ENCODE measurements around the gene TARS3.

Gene TARS3

DNA sequence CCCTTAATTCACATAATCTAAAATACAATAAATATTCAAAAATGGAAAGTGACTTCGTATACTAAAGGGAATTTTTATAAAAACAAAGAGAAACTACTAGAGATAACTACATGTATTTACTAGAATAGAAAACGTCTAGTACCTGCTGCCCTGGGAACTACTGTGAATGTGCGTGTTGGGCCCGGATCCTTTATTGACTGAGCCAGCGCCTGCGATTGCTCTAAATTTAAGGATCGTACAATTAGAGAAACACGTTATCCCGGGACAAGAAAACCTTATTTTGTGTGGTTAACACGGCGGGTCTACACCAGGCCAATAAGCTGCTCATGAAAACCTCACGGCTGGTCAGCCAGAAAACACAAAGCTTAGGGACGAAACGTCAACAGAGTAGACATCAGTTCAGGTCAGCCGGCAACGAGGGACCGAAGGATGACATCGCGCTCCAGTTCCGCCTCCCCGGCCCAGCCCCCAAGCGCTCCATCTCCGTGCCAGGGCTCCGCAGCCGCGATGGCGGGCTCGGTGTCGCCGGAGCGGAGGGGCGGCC is 72.6 kb downstream of the TARS3 start:
- TF ChIP-seq CTCF (IDR thresholded peaks at IDR 0.05; ENCODE audit: borderline replicate concordance, extremely low read depth, low read length, poor library complexity, severe bottlenecking) (no peak), EZH2 (IDR thresholded peaks at IDR 0.05; ENCODE audit: borderline replicate concordance, low read depth, low read length, severe bottlenecking) (no peak)
- DNase-seq = no peak
- H3K4me2 ChIP-seq (ENCODE audit: insufficient read depth, low read length) = peak overlapping the region; percentile 88
- H3K27me3 ChIP-seq (ENCODE audit: insufficient read depth, low read length, poor library complexity) = no peaks in the 10 kb centered on the region
- H2AFZ ChIP-seq (ENCODE audit: low read depth, low read length) = peak overlapping the region; percentile 92
- H4K20me1 ChIP-seq (ENCODE audit: insufficient read depth, low read length) = peaks cover 22% of the 10 kb centered on the region; the same call in 1 of the 2 replicates
- peaks cover 62% of the 10 kb centered on the region for H3K79me2 ChIP-seq (ENCODE audit: insufficient read depth, low read length)
- peak; percentile 54 for ATAC-seq (ENCODE audit: insufficient read depth, low read depth)
- peaks cover 49% of the 10 kb centered on the region for H3K4me1 ChIP-seq (ENCODE audit: insufficient read depth, low read length)
- peak overlapping the region; percentile 92 to 93 for H3K4me3 ChIP-seq (ENCODE audit: low read depth in 1 of 2, low read length in 2 of 2)
- peak overlapping the region; percentile 91 for H3K9ac ChIP-seq (ENCODE audit: low read depth, low read length)
- no peaks in the 10 kb centered on the region for H3K9me3 ChIP-seq (ENCODE audit: insufficient read depth, low read length, severe bottlenecking)
- H3K36me3 ChIP-seq (ENCODE audit: insufficient read depth, low read length) = peaks cover 34% of the 10 kb centered on the region
- peak overlapping the region; percentile 83 for H3K27ac ChIP-seq (ENCODE audit: low read length)

DNA sequence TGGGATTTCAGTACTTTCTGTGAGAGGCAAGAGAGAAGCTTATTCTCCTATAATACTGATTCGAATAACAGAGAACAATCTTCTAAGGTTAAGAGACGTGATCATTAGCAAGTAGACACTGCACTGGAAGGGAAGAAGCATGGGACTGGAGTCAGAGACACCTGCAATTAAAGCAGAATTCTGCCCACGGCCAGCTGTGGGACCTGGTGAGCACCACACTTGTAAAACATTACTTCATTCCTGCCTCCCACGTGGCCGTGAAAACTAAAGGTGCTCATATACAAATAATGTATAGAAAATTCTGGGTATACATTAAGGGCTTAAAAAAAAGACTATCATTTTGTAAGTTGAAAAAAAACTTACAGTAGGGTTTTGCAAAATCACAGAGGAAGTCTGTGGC is 74.1 kb downstream of the TARS3 start:
- H3K9ac ChIP-seq (ENCODE audit: low read depth, low read length) = peak overlapping the region; percentile 91; the same call in 1 of the 2 replicates
- H2AFZ ChIP-seq (ENCODE audit: low read depth, low read length) = no peak overlapping the region
- DNase-seq = no peak
- no peaks in the 10 kb centered on the region for H3K9me3 ChIP-seq (ENCODE audit: insufficient read depth, low read length, severe bottlenecking)
- H3K27me3 ChIP-seq (ENCODE audit: insufficient read depth, low read length, poor library complexity) = no peaks in the 10 kb centered on the region
- peak overlapping the region; percentile 88 for H3K4me2 ChIP-seq (ENCODE audit: insufficient read depth, low read length)
- H3K4me1 ChIP-seq (ENCODE audit: insufficient read depth, low read length) = peaks cover 49% of the 10 kb centered on the region
- H3K27ac ChIP-seq (ENCODE audit: low read length) = no peak overlapping the region
- peaks cover 48% of the 10 kb centered on the region for H3K36me3 ChIP-seq (ENCODE audit: insufficient read depth, low read length)
- H4K20me1 ChIP-seq (ENCODE audit: insufficient read depth, low read length) = peaks cover 27% of the 10 kb centered on the region; the same call in 1 of the 2 replicates
- no peak for TF ChIP-seq CTCF (IDR thresholded peaks at IDR 0.05; ENCODE audit: borderline replicate concordance, extremely low read depth, low read length, poor library complexity, severe bottlenecking)
- no peak for TF ChIP-seq EZH2 (IDR thresholded peaks at IDR 0.05; ENCODE audit: borderline replicate concordance, low read depth, low read length, severe bottlenecking)
- ATAC-seq (ENCODE audit: insufficient read depth, low read depth) = no peak
- H3K79me2 ChIP-seq (ENCODE audit: insufficient read depth, low read length) = peaks cover 74% of the 10 kb centered on the region
- H3K4me3 ChIP-seq (ENCODE audit: low read depth in 1 of 2, low read length in 2 of 2) = peak overlapping the region in 1 of 2 experiments; percentile 92; a peak in 1 of 4 replicates

DNA sequence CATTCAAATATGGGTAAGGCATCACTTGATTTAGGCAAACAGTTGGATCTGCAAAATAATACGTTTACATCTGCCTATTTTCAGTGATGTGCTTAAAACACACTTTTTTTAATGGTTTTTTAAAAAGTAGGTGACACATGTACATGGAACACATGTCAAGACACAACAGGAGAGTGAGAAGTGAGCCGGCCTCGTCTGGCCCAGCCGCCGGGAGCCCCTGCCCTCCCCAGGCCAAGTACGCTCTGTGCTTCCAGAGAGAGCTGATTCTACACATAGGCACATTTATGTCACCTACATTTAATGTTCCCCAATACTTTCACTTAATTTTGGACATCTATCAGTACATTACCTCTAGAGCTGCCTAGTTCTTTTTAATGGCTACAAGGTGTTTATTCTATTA is 75.9 kb downstream of the TARS3 start:
- Histone ChIP-seq H3K4me2 (ENCODE audit: insufficient read depth, low read length) (no peak overlapping the region), H3K36me3 (ENCODE audit: insufficient read depth, low read length) (peaks cover 65% of the 10 kb centered on the region)

More for the DNA sequence above, 75.9 kb downstream of the TARS3 start:
- no peak for TF ChIP-seq EZH2 (IDR thresholded peaks at IDR 0.05; ENCODE audit: borderline replicate concordance, low read depth, low read length, severe bottlenecking)
- TF ChIP-seq CTCF (IDR thresholded peaks at IDR 0.05; ENCODE audit: borderline replicate concordance, extremely low read depth, low read length, poor library complexity, severe bottlenecking) = no peak
- H3K79me2 ChIP-seq (ENCODE audit: insufficient read depth, low read length) = peaks cover 79% of the 10 kb centered on the region
- no peak overlapping the region for H2AFZ ChIP-seq (ENCODE audit: low read depth, low read length)
- no peak overlapping the region for H3K4me3 ChIP-seq (ENCODE audit: low read depth in 1 of 2, low read length in 2 of 2)
- H3K27me3 ChIP-seq (ENCODE audit: insufficient read depth, low read length, poor library complexity) = no peaks in the 10 kb centered on the region
- peaks cover 44% of the 10 kb centered on the region for H3K4me1 ChIP-seq (ENCODE audit: insufficient read depth, low read length)
- ATAC-seq (ENCODE audit: insufficient read depth, low read depth) (no peak), DNase-seq (no peak)
- no peak overlapping the region for H3K9ac ChIP-seq (ENCODE audit: low read depth, low read length)
- H3K9me3 ChIP-seq (ENCODE audit: insufficient read depth, low read length, severe bottlenecking) = no peaks in the 10 kb centered on the region
- H3K27ac ChIP-seq (ENCODE audit: low read length) = no peak overlapping the region
- H4K20me1 ChIP-seq (ENCODE audit: insufficient read depth, low read length) = peaks cover 27% of the 10 kb centered on the region; the same call in 1 of the 2 replicates

Measured in DND-41 (cell line).